NCI-H1694 (cell line): ENCODE data around the gene C1orf50.

Source experiments
- DNase-seq: peaks from one replicate; lab custom pipeline; 2025; lab: John Stamatoyannopoulos, UW

Gene C1orf50

GRCh38 chr1:42759114-42759513, 7.9 kb upstream of the C1orf50 start:
- no peak for DNase-seq

DNA sequence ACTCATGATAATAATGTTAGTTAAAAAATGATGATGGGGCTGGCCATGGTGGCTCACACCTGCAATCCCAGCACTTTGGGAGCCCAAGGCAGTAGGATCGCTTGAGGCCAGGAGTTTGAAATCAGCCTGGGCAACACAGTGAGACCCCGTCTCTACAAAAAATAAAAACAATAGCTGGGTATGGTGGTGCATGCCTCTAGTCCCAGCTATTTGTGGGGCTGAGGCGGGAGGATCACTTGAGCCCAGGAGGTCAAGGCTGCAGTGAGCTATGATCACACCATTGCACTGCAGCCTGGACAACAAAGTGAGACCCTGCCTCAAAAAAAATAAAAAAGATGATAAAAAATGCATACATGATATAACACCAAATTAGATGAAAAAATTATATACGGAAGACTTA, 5.5 kb upstream of the C1orf50 start:
- DNase-seq = no peak

- no peak for DNase-seq
These were observed 4.8 kb upstream of the C1orf50 start for GRCh38 chr1:42762269-42762668.

DNA sequence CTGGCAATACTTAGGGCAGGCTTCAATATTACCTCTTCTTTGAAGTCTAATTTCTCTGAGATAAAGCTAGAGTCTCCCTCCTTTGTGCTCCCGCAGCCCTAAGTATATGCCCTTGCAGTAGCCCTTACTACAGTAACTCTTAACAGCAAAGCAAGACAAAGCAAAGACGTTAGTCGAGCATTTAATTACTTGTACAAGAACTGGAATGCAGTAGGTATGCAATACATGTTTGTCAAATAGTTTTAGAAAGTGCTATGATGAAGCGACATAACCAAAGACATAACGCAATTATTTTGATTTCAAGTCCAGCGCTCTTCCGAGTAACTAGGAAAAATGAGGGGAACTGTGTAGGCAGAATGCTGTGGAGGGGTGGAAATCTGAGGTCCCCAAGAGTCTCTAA, 1.8 kb upstream of the C1orf50 start:
- no peak for DNase-seq

DNA sequence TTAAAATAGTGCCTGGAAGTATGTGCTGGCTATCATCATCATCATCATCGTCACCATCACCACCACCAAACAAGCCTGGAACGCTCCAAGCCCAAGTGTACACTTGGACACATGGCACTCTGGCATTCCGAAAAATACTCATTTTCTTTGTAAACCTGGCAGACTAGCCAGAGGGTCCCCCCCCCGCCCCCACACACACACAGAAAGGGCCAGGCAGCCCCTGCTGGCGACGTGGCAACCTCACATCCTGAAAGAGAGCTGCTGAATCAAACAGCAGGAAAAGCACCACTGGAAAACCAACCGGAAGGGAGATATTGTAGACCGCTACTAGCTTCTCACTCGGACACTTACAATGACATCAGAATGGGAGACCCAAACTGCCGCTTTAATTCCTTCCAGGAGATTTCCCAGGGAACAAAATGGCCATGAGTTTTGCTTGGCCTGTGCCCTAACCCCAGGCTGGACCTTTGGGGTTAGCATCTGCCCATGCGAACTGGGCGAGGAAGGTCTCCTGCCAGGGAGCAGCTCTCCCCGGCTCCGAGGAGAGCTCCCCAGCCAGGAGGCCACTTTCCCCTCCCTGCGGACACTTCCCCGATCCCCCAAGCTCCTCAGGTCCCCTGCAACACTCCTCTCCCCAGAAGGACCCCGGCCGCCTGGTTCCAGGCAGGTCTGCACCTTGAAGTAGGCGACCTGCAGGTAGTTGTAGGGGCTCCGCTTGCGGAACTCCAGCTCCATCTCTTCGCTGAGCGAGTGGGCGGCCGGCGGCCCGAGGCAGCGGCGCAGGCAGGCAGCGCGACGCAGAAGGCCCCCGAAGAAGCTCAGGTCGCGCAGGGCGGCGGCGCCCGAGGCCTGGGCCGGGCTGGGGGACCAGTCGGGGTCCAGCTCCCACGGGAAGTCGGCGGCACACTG, 963 bp upstream of the C1orf50 start:
- DNase-seq = peak; percentile 33

DNA sequence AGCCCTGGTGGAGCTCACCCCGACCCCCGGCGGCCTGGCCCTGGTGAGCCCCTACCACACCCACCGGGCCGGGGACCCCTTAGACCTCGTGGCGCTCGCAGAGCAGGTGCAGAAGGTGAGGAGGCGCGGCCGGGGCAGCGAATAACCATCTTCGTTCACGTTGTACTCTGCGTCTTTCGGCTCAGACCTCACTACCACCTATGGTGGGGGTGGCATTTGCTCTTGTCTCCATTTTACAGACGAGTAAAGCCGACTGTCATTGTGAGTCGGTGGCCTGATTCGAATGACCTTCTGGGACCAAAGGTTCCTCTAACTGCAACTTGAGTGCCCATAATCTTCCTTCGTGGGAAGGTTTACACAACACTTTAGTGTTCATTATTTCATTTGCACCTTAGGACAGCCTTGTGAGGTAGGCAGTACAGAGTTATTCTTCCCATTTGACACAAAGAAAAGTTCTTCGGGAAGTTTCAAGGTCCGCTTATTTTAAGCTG, 506 bp downstream of the C1orf50 start:
- DNase-seq = no peak

- DNase-seq = no peak
These were observed 1.1 kb downstream of the C1orf50 start for GRCh38 chr1:42768172-42768571.

- DNase-seq = no peak
These were observed 2.8 kb downstream of the C1orf50 start for GRCh38 chr1:42769811-42770210.

GRCh38 chr1:42773420-42773819, 6.4 kb downstream of the C1orf50 start:
- DNase-seq = no peak

DNA sequence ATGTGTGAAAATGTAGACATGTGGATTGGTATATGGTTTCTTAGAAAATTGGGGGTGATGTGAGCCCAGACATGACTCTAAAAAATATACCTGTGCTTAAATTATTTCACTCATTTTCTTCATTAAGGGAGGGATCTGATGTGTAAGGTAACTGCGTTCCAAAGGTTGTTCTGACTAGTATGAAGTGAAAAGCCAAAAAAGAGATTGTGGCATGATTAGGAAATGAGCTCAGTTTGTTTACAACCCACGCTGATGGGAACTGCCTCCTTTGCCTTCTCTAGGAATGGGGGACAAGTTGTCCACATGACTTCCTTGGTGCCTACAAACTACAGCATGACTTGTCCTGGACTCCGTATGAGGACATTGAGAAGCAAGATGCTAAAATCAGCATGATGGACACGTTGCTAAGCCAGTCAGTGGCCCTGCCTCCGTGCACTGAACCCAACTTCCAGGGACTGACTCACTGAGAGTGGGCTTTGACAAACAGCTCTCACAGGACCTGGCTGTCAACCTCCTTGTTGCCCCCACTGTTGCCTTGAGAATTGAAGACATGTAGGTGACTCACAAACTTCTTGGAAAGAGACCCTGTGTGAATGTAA, 8.0 kb downstream of the C1orf50 start:
- DNase-seq = no peak

- DNase-seq = no peak
These were observed 9.5 kb downstream of the C1orf50 start for GRCh38 chr1:42776502-42776901.

- DNase-seq = peak; percentile 58
These were observed 10.8 kb downstream of the C1orf50 start for GRCh38 chr1:42777852-42778251.

DNA sequence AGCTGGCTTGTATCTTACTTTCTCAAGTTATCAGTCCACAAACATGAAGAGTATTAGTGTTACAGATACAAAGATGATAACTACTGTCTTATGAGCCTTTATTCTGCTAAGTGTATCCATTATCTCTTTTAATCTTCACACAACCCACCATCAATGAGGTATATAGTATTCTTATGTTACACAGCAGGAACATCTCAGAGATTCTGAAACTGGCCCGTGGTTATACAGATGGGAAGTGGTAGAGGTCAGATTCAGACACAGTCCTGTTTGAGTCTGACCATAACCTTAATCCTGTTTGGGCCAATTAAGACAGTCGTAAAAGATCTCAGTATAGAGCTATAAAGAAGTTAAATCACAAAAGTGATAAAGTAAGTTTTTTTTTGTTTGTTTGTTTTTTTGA, 12.7 kb downstream of the C1orf50 start:
- no peak for DNase-seq

- DNase-seq = no peak
These were observed 13.1 kb downstream of the C1orf50 start for GRCh38 chr1:42780176-42780575.

- no peak for DNase-seq
These were observed 16.0 kb downstream of the C1orf50 start for GRCh38 chr1:42783092-42783491.

DNA sequence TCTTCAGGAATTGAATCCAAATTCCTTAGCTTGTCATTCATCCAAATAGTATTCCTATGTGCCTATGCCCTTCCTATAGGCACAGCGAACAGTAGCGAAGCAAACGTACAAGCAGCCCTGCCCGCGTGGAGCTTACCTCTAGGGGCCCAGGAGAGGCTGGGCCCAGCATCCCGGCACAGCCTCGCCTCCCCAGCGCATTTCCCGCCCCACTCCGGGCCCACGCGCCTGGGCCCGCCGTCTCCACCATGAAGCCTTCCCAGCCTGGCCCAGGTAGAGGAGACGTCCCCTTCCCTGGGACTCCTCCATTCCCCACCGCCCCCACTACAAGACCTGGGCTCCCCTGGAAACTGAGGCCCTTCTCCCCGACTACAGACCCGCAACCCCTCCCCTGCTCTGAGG, 17.5 kb downstream of the C1orf50 start:
- no peak for DNase-seq

DNA sequence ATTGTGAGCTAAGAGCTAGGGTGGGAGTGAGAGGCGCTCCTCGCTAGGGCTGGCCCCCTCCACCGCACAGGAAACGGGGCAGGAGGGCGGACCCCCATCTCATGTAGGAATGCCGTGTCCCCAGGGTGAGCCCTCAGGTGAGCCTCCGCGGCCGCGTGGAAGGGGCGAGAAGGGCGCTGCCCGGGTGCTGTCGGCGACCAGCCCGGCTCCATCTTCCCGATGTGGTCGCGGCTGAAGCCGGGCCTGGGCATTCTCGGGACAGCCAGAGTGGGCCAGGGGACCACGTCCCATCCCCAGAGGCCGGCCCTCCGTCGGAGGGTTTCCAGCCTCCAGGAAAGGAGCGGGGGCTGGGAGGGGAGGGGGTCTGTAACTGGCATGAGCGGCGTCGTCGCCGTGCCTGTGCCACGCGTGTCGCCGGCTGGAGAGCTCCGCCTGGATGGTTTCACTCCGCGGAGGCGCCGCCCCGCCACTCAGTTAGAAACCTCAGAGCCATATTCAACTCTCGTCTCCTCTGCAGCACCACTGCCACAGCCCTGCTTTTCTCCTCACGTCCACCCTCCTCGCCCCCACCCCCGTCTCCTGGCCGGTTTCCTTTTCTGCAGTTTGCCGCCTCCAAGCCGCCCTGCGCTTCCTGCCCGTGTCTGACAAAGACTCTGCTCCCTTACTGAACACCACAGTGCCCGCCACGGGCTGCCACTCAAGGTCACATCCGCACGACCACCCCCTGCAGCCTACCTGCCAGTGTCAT, 18.1 kb downstream of the C1orf50 start, which contains the start of gene TMEM269:
TMEM269 (plus strand) TSS at position 46 of the 748 bp plus-strand sequence. CDS start 4,903 bp downstream, outside the sequence.
- no peak for DNase-seq

GRCh38 chr1:42786097-42786496, 19.0 kb downstream of the C1orf50 start:
- no peak for DNase-seq

DNA sequence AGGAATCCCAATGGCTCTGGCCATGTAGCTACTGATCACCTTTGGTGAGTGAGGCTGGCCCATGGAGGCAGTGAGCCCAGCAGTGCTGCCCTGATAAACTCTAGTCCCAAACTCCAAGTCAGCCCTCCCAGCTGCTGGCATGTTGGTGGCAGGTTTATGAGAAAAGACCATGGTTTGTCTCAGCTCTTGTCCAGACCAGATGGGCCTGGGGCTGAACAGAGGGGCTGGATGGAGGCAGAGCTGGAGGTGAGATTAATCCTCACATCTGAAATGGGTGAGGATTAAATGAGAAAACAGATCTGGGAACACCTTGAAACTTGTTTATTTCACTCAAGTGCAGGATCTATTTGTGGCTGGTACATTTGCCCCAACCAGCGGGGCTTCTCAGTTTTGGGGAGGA, 21.0 kb downstream of the C1orf50 start:
- DNase-seq = no peak

GRCh38 chr1:42793824-42794223, 26.8 kb downstream of the C1orf50 start:
- no peak for DNase-seq

DNA sequence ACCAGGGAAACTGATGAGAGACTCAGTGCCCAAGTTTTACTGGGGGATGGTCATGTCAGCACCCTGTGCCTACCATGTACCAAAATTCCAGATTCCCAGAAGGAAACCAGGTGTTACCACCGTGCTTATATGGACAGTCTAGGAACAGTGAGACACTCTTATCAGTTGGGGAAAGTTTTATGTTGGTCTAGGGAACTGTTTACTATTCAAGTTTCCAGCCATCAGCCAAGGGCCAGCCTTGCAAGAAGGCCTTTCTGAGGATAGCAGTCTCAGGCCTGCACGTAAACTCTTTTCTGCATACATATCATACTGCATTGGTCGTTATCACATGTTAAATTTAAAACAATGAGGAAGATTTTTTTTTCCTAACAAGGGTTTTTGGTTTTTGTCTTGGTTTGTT, 30.4 kb downstream of the C1orf50 start:
- no peak for DNase-seq

GRCh38 chr1:42797979-42798378, 30.9 kb downstream of the C1orf50 start:
- no peak for DNase-seq
